ENCODE measurements around the gene NARS2. TPM values are rescaled to one million over a fixed set of nuclear protein-coding genes. Genes with fewer than 3 reads are reported as not detected.

Gene NARS2
- total RNA-seq, 4 donors from 2014 or later = 9.2 to 39.9 (median 19.6) TPM

- H3K27ac ChIP-seq = no peak overlapping the region
- TF ChIP-seq CTCF (IDR thresholded peaks at IDR 0.05) (no peak), POLR2A (IDR thresholded peaks at IDR 0.05) (no peak)
- H3K9me3 ChIP-seq = no peaks in the 10 kb centered on the region
- H3K27me3 ChIP-seq = no peaks in the 10 kb centered on the region
- no peaks in the 10 kb centered on the region for H3K36me3 ChIP-seq
- peaks cover 0 to 7% of the 10 kb centered on the region in 2 donors for H3K4me1 ChIP-seq
- no peak for DNase-seq
- H3K4me3 ChIP-seq = no peak overlapping the region
- intact Hi-C loops (cut with DNase I; ENCODE audit: low total_unique reads) = loop anchor here (10.0 kb wide), 1 partner anchor 128 kb away; no protein-coding TSS in a partner anchor
Measured at GRCh38 chr11:78426845-78427244, 147.8 kb downstream of the NARS2 start.

DNA sequence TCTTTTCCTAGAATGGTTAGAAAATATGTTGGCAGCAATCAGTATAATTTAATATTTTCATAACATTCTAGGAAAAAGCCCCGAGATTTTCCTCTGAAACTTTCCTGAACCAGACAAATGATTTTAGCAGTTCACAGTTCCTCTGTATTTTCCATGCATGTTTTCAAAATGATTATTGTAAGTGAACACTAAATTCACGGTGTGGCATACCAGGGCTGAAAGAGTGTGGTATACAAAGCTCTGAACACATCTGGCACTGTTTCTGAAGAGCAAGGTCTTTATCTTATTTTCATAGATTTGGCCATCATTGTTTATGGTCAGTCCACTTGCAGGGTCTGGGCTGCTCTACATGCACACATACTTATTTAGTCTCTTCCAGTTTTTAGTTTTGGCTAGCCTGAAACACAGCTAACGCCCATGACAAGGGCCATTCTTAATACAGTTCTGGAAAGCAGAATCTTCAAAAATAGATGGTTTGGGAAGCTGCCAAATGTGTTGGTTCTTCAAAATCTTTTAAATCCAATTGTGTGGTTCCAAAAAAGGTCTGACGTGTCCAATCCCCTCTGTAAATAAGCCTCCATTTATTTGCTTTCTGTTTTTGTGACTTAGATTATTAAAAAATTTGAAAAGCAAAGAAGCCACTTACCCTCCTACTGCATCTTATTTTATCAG lies 149.1 kb downstream of the NARS2 start:
- H3K36me3 ChIP-seq = no peaks in the 10 kb centered on the region
- H3K4me1 ChIP-seq = peaks cover 0 to 7% of the 10 kb centered on the region in 2 donors
- no peak overlapping the region for H3K4me3 ChIP-seq
- no peaks in the 10 kb centered on the region for H3K9me3 ChIP-seq
- no peak for TF ChIP-seq POLR2A (IDR thresholded peaks at IDR 0.05)
- H3K27me3 ChIP-seq = no peaks in the 10 kb centered on the region
- DNase-seq = no peak
- intact Hi-C loops (cut with DNase I; ENCODE audit: low total_unique reads) = loop anchor here (10.0 kb wide), 1 partner anchor 129 kb away; no protein-coding TSS in a partner anchor
- H3K27ac ChIP-seq = peak overlapping the region; percentile 57 to 58

GRCh38 chr11:78424334-78425270 lies 150.1 kb downstream of the NARS2 start:
- Histone ChIP-seq H3K36me3 (no peaks in the 10 kb centered on the region), H3K9me3 (no peaks in the 10 kb centered on the region), H3K27ac (peak overlapping the region; percentile 57 to 58), H3K4me1 (peaks cover 0 to 11% of the 10 kb centered on the region in 2 donors), H3K4me3 (no peak overlapping the region), H3K27me3 (no peaks in the 10 kb centered on the region)
- peak in 1 of 2 donors; percentile 26 for DNase-seq
- TF ChIP-seq CTCF (IDR thresholded peaks at IDR 0.05) = no peak
- no peak for TF ChIP-seq POLR2A (IDR thresholded peaks at IDR 0.05)
- intact Hi-C loops (cut with DNase I; ENCODE audit: low total_unique reads) = loop anchor here (10.0 kb wide), 1 partner anchor 130 kb away; no protein-coding TSS in a partner anchor

DNA sequence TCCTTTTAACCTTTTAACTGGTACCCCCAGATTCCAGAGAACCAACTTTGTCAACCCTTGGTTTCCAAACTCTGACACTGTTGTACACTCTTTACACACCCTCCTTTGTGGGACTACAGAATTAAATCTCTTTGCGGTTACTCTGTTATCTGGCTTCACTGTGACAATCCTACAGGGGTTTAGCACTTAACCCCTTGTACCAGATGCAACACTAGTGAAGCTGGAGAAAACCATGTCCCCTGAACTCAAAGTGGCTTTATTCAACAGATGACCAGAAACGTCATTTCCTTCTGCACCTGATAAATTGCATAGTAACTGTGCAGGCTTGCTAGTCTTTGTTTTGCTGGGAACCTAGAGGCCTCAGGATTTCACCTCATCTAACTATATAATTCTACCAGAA lies 151.4 kb downstream of the NARS2 start:
- TF ChIP-seq CTCF (IDR thresholded peaks at IDR 0.05) (no peak), POLR2A (IDR thresholded peaks at IDR 0.05) (no peak)
- Histone ChIP-seq H3K27ac (peak overlapping the region in 1 of 2 donors; percentile 10), H3K36me3 (no peaks in the 10 kb centered on the region), H3K9me3 (no peaks in the 10 kb centered on the region), H3K4me3 (no peak overlapping the region), H3K27me3 (no peaks in the 10 kb centered on the region), H3K4me1 (peaks cover 0 to 11% of the 10 kb centered on the region in 2 donors)
- intact Hi-C loops (cut with DNase I; ENCODE audit: low total_unique reads) = loop anchor here (10.0 kb wide), 1 partner anchor 132 kb away; no protein-coding TSS in a partner anchor
- DNase-seq = no peak

GRCh38 chr11:78420796-78421209 lies 153.9 kb downstream of the NARS2 start:
- Histone ChIP-seq H3K27me3 (no peaks in the 10 kb centered on the region), H3K9me3 (no peaks in the 10 kb centered on the region), H3K36me3 (no peaks in the 10 kb centered on the region), H3K4me1 (peaks cover 0 to 11% of the 10 kb centered on the region in 2 donors), H3K4me3 (no peak overlapping the region), H3K27ac (peak overlapping the region; percentile 99)
- TF ChIP-seq POLR2A (IDR thresholded peaks at IDR 0.05) = peak in 1 of 2 donors; percentile 8
- no peak for TF ChIP-seq CTCF (IDR thresholded peaks at IDR 0.05)
- intact Hi-C loops (cut with DNase I; ENCODE audit: low total_unique reads) = loop anchor here (10.0 kb wide), 1 partner anchor 134 kb away; no protein-coding TSS in a partner anchor
- peak; percentile 91 to 94 for DNase-seq
